WTC11 (cell line): ENCODE data around the gene LNX2. TPM values are rescaled to one million over a fixed set of nuclear protein-coding genes. Genes with fewer than 3 reads are reported as not detected.

ENCODE experiments used
- ATAC-seq: fragments of 200-7000 bp; cut with Tn5 transposase; 2 replicates; pipeline ENCODE4 v1.10.0; 2021; ENCODE audit warnings: mild to moderate bottlenecking, moderate library complexity
- CTCF ChIA-PET: fragments of 300-600 bp; sonication (Branson Sonifier 250); formaldehyde crosslinking; loops from one replicate; lab custom pipeline; 2021; ENCODE audit warnings: antibody characterized with exemption; lab: Charles Lee
- POLR2A ChIA-PET: fragments of 350-600 bp; sonication (Branson Sonifier 250); formaldehyde crosslinking; loops from one replicate; lab custom pipeline; 2021; ENCODE audit warnings: antibody characterized with exemption; lab: Charles Lee
- DNase-seq: peaks from one replicate; pipeline ENCODE4 v3.0.0; 2021; ENCODE audit warnings: low spot score
- H3K27ac Mint-ChIP-seq: 2 replicates; pipeline ENCODE4 v1.8.0; 2021; ENCODE audit warnings: mixed read lengths
- H3K27me3 Mint-ChIP-seq: 2 replicates; pipeline ENCODE4 v1.8.0; 2021; ENCODE audit warnings: low read depth, mild to moderate bottlenecking, moderate library complexity, mixed read lengths
- H3K36me3 Mint-ChIP-seq: 2 replicates; pipeline ENCODE4 v1.8.0; 2021; ENCODE audit warnings: mixed read lengths
- H3K4me1 Mint-ChIP-seq: 2 replicates; pipeline ENCODE4 v1.8.0; 2022; ENCODE audit warnings: mixed read lengths
- H3K4me3 Mint-ChIP-seq: 2 replicates; pipeline ENCODE4 v1.8.0; 2021; ENCODE audit warnings: mild to moderate bottlenecking, moderate library complexity, mixed read lengths
- H3K9me3 Mint-ChIP-seq: 2 replicates; pipeline ENCODE4 v1.8.0; 2021; ENCODE audit warnings: mixed read lengths
- AFF4 ChIP-seq: sonication (generic); formaldehyde crosslinking; IDR thresholded peaks from 2 replicates; pipeline ENCODE4 v1.8.1; 2023; ENCODE audit warnings: mild to moderate bottlenecking, missing genetic modification reagents, borderline replicate concordance
- ATF1 ChIP-seq: sonication (generic); formaldehyde crosslinking; IDR thresholded peaks from 2 replicates; pipeline ENCODE4 v1.8.1; 2023; ENCODE audit warnings: mild to moderate bottlenecking, moderate library complexity, missing genetic modification reagents
- ATF6 ChIP-seq: sonication (generic); formaldehyde crosslinking; IDR thresholded peaks from 2 replicates; pipeline ENCODE4 v1.8.1; 2023; ENCODE audit warnings: mild to moderate bottlenecking, missing genetic modification reagents
- CDX4 ChIP-seq: fragments of 250-450 bp; sonication (Bioruptor Pico); IDR thresholded peaks from 2 replicates; pipeline ENCODE4 v1.9.0; 2021; ENCODE audit warnings: moderate library complexity, mild to moderate bottlenecking, inconsistent platforms, borderline replicate concordance
- CREB1 ChIP-seq: sonication (generic); formaldehyde crosslinking; IDR thresholded peaks from 2 replicates; pipeline ENCODE4 v1.8.0; 2023; ENCODE audit warnings: mild to moderate bottlenecking, missing genetic modification reagents
- GRHL2 ChIP-seq: fragments of 250-450 bp; sonication (Bioruptor Pico); IDR thresholded peaks from 2 replicates; pipeline ENCODE4 v1.8.0; 2022; ENCODE audit warnings: mild to moderate bottlenecking, moderate library complexity; ENCODE audit not compliant: insufficient replicate concordance, severe bottlenecking
- HMGA2 ChIP-seq: fragments of 250-450 bp; sonication (Bioruptor Pico); IDR thresholded peaks from 2 replicates; pipeline ENCODE4 v1.4.0; 2021; ENCODE audit warnings: mild to moderate bottlenecking, moderate library complexity
- HMGXB4 ChIP-seq: sonication (generic); formaldehyde crosslinking; IDR thresholded peaks from 2 replicates; pipeline ENCODE4 v1.8.1; 2023; ENCODE audit warnings: mild to moderate bottlenecking, moderate library complexity, missing genetic modification reagents
- NFYB ChIP-seq: sonication (generic); formaldehyde crosslinking; conservative IDR thresholded peaks from 2 replicates; pipeline ENCODE4 v1.8.0; 2022; ENCODE audit warnings: low read depth, missing genetic modification reagents
- NR2C2 ChIP-seq: sonication (generic); formaldehyde crosslinking; IDR thresholded peaks from 2 replicates; pipeline ENCODE4 v1.8.0; 2022; ENCODE audit warnings: mild to moderate bottlenecking, missing genetic modification reagents
- RORB ChIP-seq: fragments of 250-450 bp; sonication (Bioruptor Pico); IDR thresholded peaks from 2 replicates; pipeline ENCODE4 v1.9.0; 2021; ENCODE audit warnings: mild to moderate bottlenecking
- SOX15 ChIP-seq: fragments of 250-450 bp; sonication (Bioruptor Pico); IDR thresholded peaks from 2 replicates; pipeline ENCODE4 v1.9.0; 2021; ENCODE audit warnings: mild to moderate bottlenecking
- TCF7 ChIP-seq: sonication (generic); formaldehyde crosslinking; IDR thresholded peaks from 2 replicates; pipeline ENCODE4 v1.8.0; 2022; ENCODE audit warnings: mild to moderate bottlenecking, low read depth, missing genetic modification reagents, moderate library complexity
- ZNF219 ChIP-seq: sonication (generic); formaldehyde crosslinking; IDR thresholded peaks from 2 replicates; pipeline ENCODE4 v1.8.0; 2023; ENCODE audit warnings: missing genetic modification reagents, mild to moderate bottlenecking, borderline replicate concordance
- ZNF232 ChIP-seq: sonication (generic); formaldehyde crosslinking; IDR thresholded peaks from 2 replicates; pipeline ENCODE4 v1.8.0; 2022; ENCODE audit warnings: mild to moderate bottlenecking, missing genetic modification reagents
- ZNF396 ChIP-seq: fragments of 250-450 bp; sonication (Bioruptor Pico); IDR thresholded peaks from 2 replicates; pipeline ENCODE4 v1.8.0; 2021; ENCODE audit warnings: mild to moderate bottlenecking, moderate library complexity, borderline replicate concordance
- ZNF416 ChIP-seq: fragments of 250-450 bp; sonication (Bioruptor Pico); IDR thresholded peaks from 2 replicates; pipeline ENCODE4 v1.9.0; 2021; ENCODE audit warnings: mild to moderate bottlenecking, inconsistent platforms
- total RNA-seq: library from RNA; stranded (reverse); gene quantifications from 3 replicates; pipeline ENCODE4 v1.2.3, GENCODE V29; 2021
- TF ChIP-seq, protein P1 (sequence below): sonication (generic); formaldehyde crosslinking; IDR thresholded peaks from 2 replicates; pipeline ENCODE4 v1.8.0; 2022; ENCODE audit warnings: mild to moderate bottlenecking, missing genetic modification reagents
- TF ChIP-seq, protein P2 (sequence below): sonication (generic); formaldehyde crosslinking; IDR thresholded peaks from 2 replicates; pipeline ENCODE4 v1.8.1; 2022; ENCODE audit warnings: low read depth, missing genetic modification reagents, borderline replicate concordance
- TF ChIP-seq, protein P3 (sequence below): fragments of 250-450 bp; sonication (Bioruptor Pico); IDR thresholded peaks from 2 replicates; pipeline ENCODE4 v2.1.2; 2022; ENCODE audit warnings: mild to moderate bottlenecking, moderate library complexity
- TF ChIP-seq, protein P4 (sequence below): sonication (generic); formaldehyde crosslinking; IDR thresholded peaks from 2 replicates; pipeline ENCODE4 v1.8.0; 2023; ENCODE audit warnings: mild to moderate bottlenecking, missing genetic modification reagents

The LNX2 gene
- total RNA-seq, 1 experiment from 2014 or later, result 10.1 TPM

- TF ChIP-seq AFF4 (CRISPR knock-in tag), result no peak
- no peak for TF ChIP-seq CREB1 (CRISPR knock-in tag)
- TF ChIP-seq ZNF396 (CRISPR knock-in tag), result no peak
- TF ChIP-seq ATF6 (CRISPR knock-in tag), result no peak
- no peak for TF ChIP-seq HMGA2 (CRISPR knock-in tag)
- TF ChIP-seq TCF7 (CRISPR knock-in tag), result no peak
- no peak for TF ChIP-seq SOX15
Observed at GRCh38 chr13:27667946-27668345, 47.6 kb upstream of the LNX2 start (continued).

- H3K27ac Mint-ChIP-seq, result no peak overlapping the region
- DNase-seq, result no peak
- ChIA-PET CTCF (interaction anchor here (2.4 kb wide), 1 partner anchor 130 kb away, joined by 15 read pairs; no protein-coding TSS in a partner anchor), POLR2A (no interaction called here)
- no peaks in the 10 kb centered on the region for H3K9me3 Mint-ChIP-seq
- no peak overlapping the region for H3K4me3 Mint-ChIP-seq
- H3K36me3 Mint-ChIP-seq, result peaks cover 7% of the 10 kb centered on the region; the same call in 1 of the 2 replicates
- no peaks in the 10 kb centered on the region for H3K27me3 Mint-ChIP-seq
- peaks cover 12% of the 10 kb centered on the region for H3K4me1 Mint-ChIP-seq
- no peak for ATAC-seq
- no peak for TF ChIP-seq ZNF416 (CRISPR knock-in tag)
- TF ChIP-seq ZNF232 (CRISPR knock-in tag), result no peak
- TF ChIP-seq, protein P1, sequence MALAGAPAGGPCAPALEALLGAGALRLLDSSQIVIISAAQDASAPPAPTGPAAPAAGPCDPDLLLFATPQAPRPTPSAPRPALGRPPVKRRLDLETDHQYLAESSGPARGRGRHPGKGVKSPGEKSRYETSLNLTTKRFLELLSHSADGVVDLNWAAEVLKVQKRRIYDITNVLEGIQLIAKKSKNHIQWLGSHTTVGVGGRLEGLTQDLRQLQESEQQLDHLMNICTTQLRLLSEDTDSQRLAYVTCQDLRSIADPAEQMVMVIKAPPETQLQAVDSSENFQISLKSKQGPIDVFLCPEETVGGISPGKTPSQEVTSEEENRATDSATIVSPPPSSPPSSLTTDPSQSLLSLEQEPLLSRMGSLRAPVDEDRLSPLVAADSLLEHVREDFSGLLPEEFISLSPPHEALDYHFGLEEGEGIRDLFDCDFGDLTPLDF (CRISPR knock-in tag), result no peak
- no peak for TF ChIP-seq RORB (CRISPR knock-in tag)
- TF ChIP-seq ZNF219, result no peak
- TF ChIP-seq GRHL2 (CRISPR knock-in tag), result no peak
- no peak for TF ChIP-seq ATF1
- no peak for TF ChIP-seq NR2C2 (CRISPR knock-in tag)
- TF ChIP-seq HMGXB4 (CRISPR knock-in tag), result no peak
- TF ChIP-seq, protein P2, sequence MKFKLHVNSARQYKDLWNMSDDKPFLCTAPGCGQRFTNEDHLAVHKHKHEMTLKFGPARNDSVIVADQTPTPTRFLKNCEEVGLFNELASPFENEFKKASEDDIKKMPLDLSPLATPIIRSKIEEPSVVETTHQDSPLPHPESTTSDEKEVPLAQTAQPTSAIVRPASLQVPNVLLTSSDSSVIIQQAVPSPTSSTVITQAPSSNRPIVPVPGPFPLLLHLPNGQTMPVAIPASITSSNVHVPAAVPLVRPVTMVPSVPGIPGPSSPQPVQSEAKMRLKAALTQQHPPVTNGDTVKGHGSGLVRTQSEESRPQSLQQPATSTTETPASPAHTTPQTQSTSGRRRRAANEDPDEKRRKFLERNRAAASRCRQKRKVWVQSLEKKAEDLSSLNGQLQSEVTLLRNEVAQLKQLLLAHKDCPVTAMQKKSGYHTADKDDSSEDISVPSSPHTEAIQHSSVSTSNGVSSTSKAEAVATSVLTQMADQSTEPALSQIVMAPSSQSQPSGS (CRISPR knock-in tag), result no peak
- TF ChIP-seq, protein P3, sequence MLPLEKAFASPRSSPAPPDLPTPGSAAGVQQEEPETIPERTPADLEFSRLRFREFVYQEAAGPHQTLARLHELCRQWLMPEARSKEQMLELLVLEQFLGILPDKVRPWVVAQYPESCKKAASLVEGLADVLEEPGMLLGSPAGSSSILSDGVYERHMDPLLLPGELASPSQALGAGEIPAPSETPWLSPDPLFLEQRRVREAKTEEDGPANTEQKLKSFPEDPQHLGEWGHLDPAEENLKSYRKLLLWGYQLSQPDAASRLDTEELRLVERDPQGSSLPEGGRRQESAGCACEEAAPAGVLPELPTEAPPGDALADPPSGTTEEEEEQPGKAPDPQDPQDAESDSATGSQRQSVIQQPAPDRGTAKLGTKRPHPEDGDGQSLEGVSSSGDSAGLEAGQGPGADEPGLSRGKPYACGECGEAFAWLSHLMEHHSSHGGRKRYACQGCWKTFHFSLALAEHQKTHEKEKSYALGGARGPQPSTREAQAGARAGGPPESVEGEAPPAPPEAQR (CRISPR knock-in tag), result no peak
- TF ChIP-seq, protein P4, sequence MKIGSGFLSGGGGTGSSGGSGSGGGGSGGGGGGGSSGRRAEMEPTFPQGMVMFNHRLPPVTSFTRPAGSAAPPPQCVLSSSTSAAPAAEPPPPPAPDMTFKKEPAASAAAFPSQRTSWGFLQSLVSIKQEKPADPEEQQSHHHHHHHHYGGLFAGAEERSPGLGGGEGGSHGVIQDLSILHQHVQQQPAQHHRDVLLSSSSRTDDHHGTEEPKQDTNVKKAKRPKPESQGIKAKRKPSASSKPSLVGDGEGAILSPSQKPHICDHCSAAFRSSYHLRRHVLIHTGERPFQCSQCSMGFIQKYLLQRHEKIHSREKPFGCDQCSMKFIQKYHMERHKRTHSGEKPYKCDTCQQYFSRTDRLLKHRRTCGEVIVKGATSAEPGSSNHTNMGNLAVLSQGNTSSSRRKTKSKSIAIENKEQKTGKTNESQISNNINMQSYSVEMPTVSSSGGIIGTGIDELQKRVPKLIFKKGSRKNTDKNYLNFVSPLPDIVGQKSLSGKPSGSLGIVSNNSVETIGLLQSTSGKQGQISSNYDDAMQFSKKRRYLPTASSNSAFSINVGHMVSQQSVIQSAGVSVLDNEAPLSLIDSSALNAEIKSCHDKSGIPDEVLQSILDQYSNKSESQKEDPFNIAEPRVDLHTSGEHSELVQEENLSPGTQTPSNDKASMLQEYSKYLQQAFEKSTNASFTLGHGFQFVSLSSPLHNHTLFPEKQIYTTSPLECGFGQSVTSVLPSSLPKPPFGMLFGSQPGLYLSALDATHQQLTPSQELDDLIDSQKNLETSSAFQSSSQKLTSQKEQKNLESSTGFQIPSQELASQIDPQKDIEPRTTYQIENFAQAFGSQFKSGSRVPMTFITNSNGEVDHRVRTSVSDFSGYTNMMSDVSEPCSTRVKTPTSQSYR (CRISPR knock-in tag), result no peak
- no peak for TF ChIP-seq NFYB (CRISPR knock-in tag)
- TF ChIP-seq CDX4, result no peak
Observed at GRCh38 chr13:27666951-27667350, 46.6 kb upstream of the LNX2 start.
